Endothelial cell of umbilical vein (primary cell): ENCODE measurements around the gene ETAA1. TPM values are rescaled to one million over a fixed set of nuclear protein-coding genes. Genes with fewer than 3 reads are reported as not detected.

Source experiments
- BruUV-seq: library from RNA; stranded (reverse); fragments of 400-500 nt; replicated peaks from 2 replicates; lab custom pipeline; 2021; lab: Mats Ljungman, UMichigan
- CTCF ChIA-PET: fragments of 300-600, 350-600 bp; sonication (Branson Sonifier 250); formaldehyde crosslinking; loops from one replicate; lab custom pipeline; 2021; ENCODE audit warnings: antibody characterized with exemption, inconsistent platforms; lab: Charles Lee
- POLR2A ChIA-PET: fragments of 300-600, 350-600 bp; sonication (Branson Sonifier 250); formaldehyde crosslinking; loops from one replicate; lab custom pipeline; 2021; ENCODE audit warnings: antibody characterized with exemption, inconsistent platforms; lab: Charles Lee
- DNase-seq: peaks from one replicate; pipeline ENCODE4 v3.0.0-alpha.2; 2011; ENCODE audit warnings: low read depth, low spot score
- FAIRE-seq: peaks from 2 replicates; lab custom pipeline; 2011; peaks lifted over from hg19 to GRCh38; lab: Jason Lieb, UNC
- H2AFZ ChIP-seq: 2 replicates; pipeline ENCODE4 v1.6.0; 2012; ENCODE audit warnings: low read depth, low read length, control low read depth, inconsistent platforms
- H3K27ac ChIP-seq: 2 replicates; pipeline ENCODE4 v1.5.1; 2011; ENCODE audit warnings: low read depth, mild to moderate bottlenecking, control low read depth, low read length, moderate library complexity; ENCODE audit not compliant: insufficient read depth
- H3K27me3 ChIP-seq, 2 experiments: 2 replicates each; pipeline versions ENCODE4 v1.6.0 to v1.6.1; 2011; ENCODE audit warnings: low read length in 2 of 2, mixed read lengths in 1 of 2; ENCODE audit not compliant: control insufficient read depth in 2 of 2, insufficient read depth in 2 of 2
- H3K36me3 ChIP-seq, 2 experiments: 2 replicates in 1 of 2; 3 replicates in 1 of 2; pipeline ENCODE4 v1.5.1; 2011; ENCODE audit warnings: low read length in 2 of 2, mild to moderate bottlenecking in 1 of 2, moderate library complexity in 1 of 2; ENCODE audit not compliant: control insufficient read depth in 2 of 2, insufficient read depth in 2 of 2; ENCODE audit errors: extremely low read depth in 1 of 2
- H3K4me1 ChIP-seq: 3 replicates; pipeline ENCODE4 v1.5.1; 2011; ENCODE audit warnings: mild to moderate bottlenecking, low read length; ENCODE audit not compliant: control insufficient read depth, insufficient read depth; ENCODE audit errors: extremely low read depth
- H3K4me2 ChIP-seq: 2 replicates; pipeline ENCODE4 v1.6.1; 2011; ENCODE audit warnings: low read length, control low read depth, mixed read lengths; ENCODE audit not compliant: insufficient read depth
- H3K4me3 ChIP-seq, 3 experiments: fragments of 200-600 bp in 1 of 3; sonication (generic), shearing (Covaris generic) in 1 of 3; replicated peaks in 1 of 3; 2 replicates each; pipeline ENCODE4 v1.5.1; 2011 to 2016; ENCODE audit warnings: control low read depth in 3 of 3, low read length in 3 of 3, mild to moderate bottlenecking in 2 of 3, inconsistent platforms in 1 of 3, low read depth in 1 of 3, moderate library complexity in 1 of 3; ENCODE audit not compliant: insufficient read depth in 1 of 3
- H3K79me2 ChIP-seq: 2 replicates; pipeline ENCODE4 v1.6.0; 2012; ENCODE audit warnings: low read length, inconsistent platforms; ENCODE audit not compliant: control insufficient read depth, insufficient read depth
- H3K9ac ChIP-seq: replicated peaks from 2 replicates; pipeline ENCODE3; 2011; ENCODE audit warnings: low read length, control low read depth; ENCODE audit not compliant: insufficient read depth; ENCODE audit errors: extremely low read depth
- H3K9me1 ChIP-seq: replicated peaks from 3 replicates; pipeline ENCODE4 v1.6.0; 2011; ENCODE audit warnings: mild to moderate bottlenecking, low read length; ENCODE audit not compliant: control insufficient read depth, insufficient read depth; ENCODE audit errors: extremely low read depth
- H3K9me3 ChIP-seq: replicated peaks from 2 replicates; pipeline ENCODE4 v1.5.1; 2012; ENCODE audit warnings: low read length, inconsistent platforms; ENCODE audit not compliant: control insufficient read depth, insufficient read depth
- H4K20me1 ChIP-seq: replicated peaks from 2 replicates; pipeline ENCODE3; 2011; ENCODE audit warnings: mild to moderate bottlenecking, low read length; ENCODE audit not compliant: control insufficient read depth, insufficient read depth; ENCODE audit errors: extremely low read depth
- EZH2 ChIP-seq: IDR thresholded peaks from 2 replicates; pipeline ENCODE4 v1.6.1; 2012; ENCODE audit warnings: borderline replicate concordance, low read depth, mild to moderate bottlenecking, moderate library complexity, low read length, inconsistent platforms; ENCODE audit not compliant: severe bottlenecking
- FOS ChIP-seq: IDR thresholded peaks from 2 replicates; pipeline ENCODE4 v1.6.1; 2011; ENCODE audit warnings: mild to moderate bottlenecking, low read length, moderate library complexity, borderline replicate concordance; ENCODE audit not compliant: insufficient read depth
- GATA2 ChIP-seq: IDR thresholded peaks from 2 replicates; pipeline ENCODE4 v1.7.0; 2011; ENCODE audit warnings: low read depth, mild to moderate bottlenecking, moderate library complexity, mixed read lengths, low read length; ENCODE audit not compliant: insufficient read length, insufficient read depth
- JUN ChIP-seq: IDR thresholded peaks from 2 replicates; pipeline ENCODE4 v1.6.1; 2011; ENCODE audit warnings: borderline replicate concordance, low read depth; ENCODE audit not compliant: insufficient read length, insufficient read depth
- MYC ChIP-seq: IDR thresholded peaks from one replicate; pipeline ENCODE4 v1.6.1; 2011; ENCODE audit warnings: mild to moderate bottlenecking, low read depth, low read length
- POLR2A ChIP-seq: IDR thresholded peaks from 2 replicates; pipeline ENCODE4 v1.6.1; 2012; ENCODE audit warnings: low read depth, mild to moderate bottlenecking, control low read depth, low read length
- POLR2AphosphoS5 ChIP-seq: IDR thresholded peaks from 2 replicates; pipeline ENCODE4 v1.6.1; 2012; ENCODE audit warnings: low read depth, mild to moderate bottlenecking, control low read depth, low read length, moderate library complexity; ENCODE audit not compliant: insufficient read depth
- dilution Hi-C: fragments of 300-500 bp; cut with MboI; formaldehyde crosslinking; loops from one replicate; pipeline ENCODE4 v1.15.0; 2019; ENCODE audit warnings: low sequenced_read_pairs; ENCODE audit not compliant: extremely low pct_ligation_motif_present
- intact Hi-C: fragments of 100-400 bp; cut with micrococcal nuclease; formaldehyde crosslinking; loops from one replicate; pipeline ENCODE4 v1.10.0; 2022
- polyA plus RNA-seq, 4 experiments: library from polyadenylated mRNA; depleted of rRNA in 3 of 4; stranded (reverse) in 3 of 4; unstranded in 1 of 4; fragments of >200 nt; gene quantifications; 2 replicates each; pipeline versions ENCODE4 v1.2.1 to v1.2.3, GENCODE V29; 2011 to 2012; ENCODE audit warnings: missing spikeins in 1 of 4
- total RNA-seq: library from RNA; stranded (reverse); gene quantifications from 2 replicates; pipeline ENCODE4 v1.2.3, GENCODE V29; 2021
- TF ChIP-seq, protein P1 (sequence below): IDR thresholded peaks from 2 replicates; pipeline ENCODE4 v1.6.1; 2011; ENCODE audit not compliant: insufficient read depth, insufficient read length
- TF ChIP-seq, protein P2 (sequence below), 2 donors: IDR thresholded peaks; 1 replicate in 1 of 2; 2 replicates in 1 of 2; pipeline ENCODE4 v1.5.1; 2011; ENCODE audit warnings: low read length in 2 of 2, mild to moderate bottlenecking in 2 of 2, moderate library complexity in 2 of 2, control low read depth in 1 of 2, inconsistent platforms in 1 of 2, low read depth in 1 of 2; ENCODE audit not compliant: insufficient read depth in 1 of 2; ENCODE audit errors: extremely low read depth in 1 of 2

ETAA1 gene
- total and polyA plus RNA-seq, 2 donors (not counting 3 experiments of a cell fraction or from before 2014, with no cell fraction given): 4.9 to 15.9 TPM

DNA sequence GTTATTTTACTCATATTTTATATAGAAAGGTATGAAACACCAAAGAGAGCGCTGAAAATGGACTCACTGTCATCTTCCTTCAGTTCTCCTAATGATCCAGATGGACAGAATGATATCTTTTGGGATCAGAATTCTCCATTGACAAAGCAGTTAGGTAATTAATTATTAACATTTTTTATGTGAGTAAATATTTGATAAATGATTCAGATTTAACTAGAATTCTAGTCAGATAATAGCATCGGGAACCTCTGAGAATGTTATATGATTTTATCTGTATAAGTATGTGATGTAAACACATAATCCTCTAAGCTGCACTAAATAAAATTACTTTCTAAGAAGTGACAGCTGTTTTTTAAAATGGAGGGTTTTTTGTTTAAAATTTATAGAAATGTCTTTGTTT lies 2.0 kb downstream of the ETAA1 start:
- CTCF ChIA-PET: interaction anchor here (2.4 kb wide), 1 partner anchor 252 kb away, joined by 8 read pairs; no protein-coding TSS in a partner anchor
- TF ChIP-seq MYC: no peak
- TF ChIP-seq JUN: no peak
- no peak for TF ChIP-seq EZH2
- TF ChIP-seq GATA2: no peak
- no peak for TF ChIP-seq POLR2AphosphoS5
- TF ChIP-seq, protein P1, sequence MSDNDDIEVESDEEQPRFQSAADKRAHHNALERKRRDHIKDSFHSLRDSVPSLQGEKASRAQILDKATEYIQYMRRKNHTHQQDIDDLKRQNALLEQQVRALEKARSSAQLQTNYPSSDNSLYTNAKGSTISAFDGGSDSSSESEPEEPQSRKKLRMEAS: no peak
- no peak for TF ChIP-seq POLR2A
- TF ChIP-seq, protein P2, sequence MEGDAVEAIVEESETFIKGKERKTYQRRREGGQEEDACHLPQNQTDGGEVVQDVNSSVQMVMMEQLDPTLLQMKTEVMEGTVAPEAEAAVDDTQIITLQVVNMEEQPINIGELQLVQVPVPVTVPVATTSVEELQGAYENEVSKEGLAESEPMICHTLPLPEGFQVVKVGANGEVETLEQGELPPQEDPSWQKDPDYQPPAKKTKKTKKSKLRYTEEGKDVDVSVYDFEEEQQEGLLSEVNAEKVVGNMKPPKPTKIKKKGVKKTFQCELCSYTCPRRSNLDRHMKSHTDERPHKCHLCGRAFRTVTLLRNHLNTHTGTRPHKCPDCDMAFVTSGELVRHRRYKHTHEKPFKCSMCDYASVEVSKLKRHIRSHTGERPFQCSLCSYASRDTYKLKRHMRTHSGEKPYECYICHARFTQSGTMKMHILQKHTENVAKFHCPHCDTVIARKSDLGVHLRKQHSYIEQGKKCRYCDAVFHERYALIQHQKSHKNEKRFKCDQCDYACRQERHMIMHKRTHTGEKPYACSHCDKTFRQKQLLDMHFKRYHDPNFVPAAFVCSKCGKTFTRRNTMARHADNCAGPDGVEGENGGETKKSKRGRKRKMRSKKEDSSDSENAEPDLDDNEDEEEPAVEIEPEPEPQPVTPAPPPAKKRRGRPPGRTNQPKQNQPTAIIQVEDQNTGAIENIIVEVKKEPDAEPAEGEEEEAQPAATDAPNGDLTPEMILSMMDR (IDR thresholded peaks at IDR 0.05; ENCODE audit: extremely low read depth in 1 of 2, insufficient read depth in 1 of 2, low read depth in 1 of 2, low read length in 2 of 2): no peak
- TF ChIP-seq FOS: no peak
- Histone ChIP-seq H3K4me3 (peak overlapping the region in 1 of 3 experiments; percentile 14), H3K27ac (peak overlapping the region; percentile 83), H3K36me3 (peaks cover 3 to 14% of the 10 kb centered on the region in 2 experiments), H3K27me3 (no peaks in the 10 kb centered on the region), H4K20me1 (no peaks in the 10 kb centered on the region), H3K9me1 (no peaks in the 10 kb centered on the region), H3K9ac (peak overlapping the region; percentile 85), H2AFZ (no peak overlapping the region), H3K9me3 (no peaks in the 10 kb centered on the region), H3K4me2 (peak overlapping the region; percentile 97), H3K4me1 (peaks cover 55% of the 10 kb centered on the region), H3K79me2 (peaks cover 18% of the 10 kb centered on the region)
- BruUV-seq: no TSS peak
- POLR2A ChIA-PET: no interaction called here
- FAIRE-seq: no peak
- DNase-seq: peak; percentile 7
- dilution Hi-C loops: no loop called here
- intact Hi-C loops: loop anchor here (5.0 kb wide), 3 partner anchors 103 to 822 kb away; no protein-coding TSS in a partner anchor
